ENCODE data around the gene POU2F1.

The POU2F1 gene

GRCh38 chr1:167272369-167272957 lies 51.8 kb downstream of the POU2F1 start:
- no peak for DNase-seq (ENCODE audit: low read depth, low spot score)

- DNase-seq (ENCODE audit: low read depth, low spot score) = peak; percentile 91
Observed at GRCh38 chr1:167273027-167273800, 52.5 kb downstream of the POU2F1 start.

GRCh38 chr1:167274061-167274460 lies 53.4 kb downstream of the POU2F1 start:
- no peak for DNase-seq (ENCODE audit: low read depth, low spot score)

- no peak for DNase-seq (ENCODE audit: low read depth, low spot score)
Observed at GRCh38 chr1:167276969-167277368, 56.3 kb downstream of the POU2F1 start.

- no peak for DNase-seq (ENCODE audit: low read depth, low spot score)
Observed at GRCh38 chr1:167278497-167278896, 57.8 kb downstream of the POU2F1 start.

- DNase-seq (ENCODE audit: low read depth, low spot score) = no peak
Observed at GRCh38 chr1:167280912-167281311, 60.2 kb downstream of the POU2F1 start.

- no peak for DNase-seq (ENCODE audit: low read depth, low spot score)
Observed at GRCh38 chr1:167288390-167289074, 67.8 kb downstream of the POU2F1 start.

- no peak for DNase-seq (ENCODE audit: low read depth, low spot score)
Observed at GRCh38 chr1:167289075-167289442, 68.4 kb downstream of the POU2F1 start.

- DNase-seq (ENCODE audit: low read depth, low spot score) = no peak
Observed at GRCh38 chr1:167289966-167290365, 69.3 kb downstream of the POU2F1 start.

- DNase-seq (ENCODE audit: low read depth, low spot score) = no peak
Observed at GRCh38 chr1:167291539-167292185, 71.0 kb downstream of the POU2F1 start.

GRCh38 chr1:167292216-167292615 lies 71.5 kb downstream of the POU2F1 start:
- no peak for DNase-seq (ENCODE audit: low read depth, low spot score)

GRCh38 chr1:167293057-167293456 lies 72.4 kb downstream of the POU2F1 start:
- no peak for DNase-seq (ENCODE audit: low read depth, low spot score)

- peak; percentile 54 for DNase-seq (ENCODE audit: low read depth, low spot score)
Observed at GRCh38 chr1:167294528-167294927, 73.8 kb downstream of the POU2F1 start.

GRCh38 chr1:167297222-167298214 lies 76.8 kb downstream of the POU2F1 start:
- no peak for DNase-seq (ENCODE audit: low read depth, low spot score)

- DNase-seq (ENCODE audit: low read depth, low spot score) = no peak
Observed at GRCh38 chr1:167298325-167298724, 77.6 kb downstream of the POU2F1 start.

- DNase-seq (ENCODE audit: low read depth, low spot score) = no peak
Observed at GRCh38 chr1:167301355-167301754, 80.7 kb downstream of the POU2F1 start.

GRCh38 chr1:167304165-167304564 lies 83.5 kb downstream of the POU2F1 start:
- no peak for DNase-seq (ENCODE audit: low read depth, low spot score)

GRCh38 chr1:167305059-167305705 lies 84.5 kb downstream of the POU2F1 start:
- DNase-seq (ENCODE audit: low read depth, low spot score) = no peak

- no peak for DNase-seq (ENCODE audit: low read depth, low spot score)
Observed at GRCh38 chr1:167305706-167306277, 85.1 kb downstream of the POU2F1 start.

GRCh38 chr1:167310732-167311131 lies 90.0 kb downstream of the POU2F1 start:
- no peak for DNase-seq (ENCODE audit: low read depth, low spot score)

Measured in astrocyte of the hippocampus (primary cell).